Stimulated activated naive CD8-positive, alpha-beta T cell treated with anti-CD3 and anti-CD28 coated beads, Interleukin-15, amount 100 ng/mL, for 72 hours (primary cell): ENCODE results near the gene TECR.
"Not testable (repeated sequence)": the region's sequence is repeated elsewhere in the genome, so short reads cannot be mapped to it uniquely, and the experiment has no call there.

ENCODE experiments used
- ATAC-seq: fragments of 150-1000 bp; cut with Tn5 transposase; 2 replicates; pipeline ENCODE4 v1.10.0; 2021; ENCODE audit warnings: mild to moderate bottlenecking, moderate library complexity
- DNase-seq, 2 donors: peaks; one replicate each; pipeline ENCODE4 v3.0.0; 2021 to 2022
- H3K27ac Mint-ChIP-seq, 2 donors: one replicate each; pipeline ENCODE4 v1.8.0; 2022; ENCODE audit warnings: mild to moderate bottlenecking in 2 of 2, mixed read lengths in 2 of 2, moderate library complexity in 2 of 2
- H3K27me3 Mint-ChIP-seq: one replicate; pipeline ENCODE4 v1.8.0; 2022; ENCODE audit warnings: mixed read lengths
- H3K4me1 Mint-ChIP-seq: one replicate; pipeline ENCODE4 v1.8.0; 2022; ENCODE audit warnings: mild to moderate bottlenecking, mixed read lengths
- H3K4me3 Mint-ChIP-seq, 2 donors: one replicate each; pipeline ENCODE4 v1.8.0; 2022; ENCODE audit warnings: mild to moderate bottlenecking in 2 of 2, mixed read lengths in 2 of 2, moderate library complexity in 1 of 2
- H3K9me3 Mint-ChIP-seq, 2 donors: one replicate each; pipeline ENCODE4 v1.8.0; 2022; ENCODE audit warnings: mixed read lengths in 2 of 2

The TECR gene

DNA sequence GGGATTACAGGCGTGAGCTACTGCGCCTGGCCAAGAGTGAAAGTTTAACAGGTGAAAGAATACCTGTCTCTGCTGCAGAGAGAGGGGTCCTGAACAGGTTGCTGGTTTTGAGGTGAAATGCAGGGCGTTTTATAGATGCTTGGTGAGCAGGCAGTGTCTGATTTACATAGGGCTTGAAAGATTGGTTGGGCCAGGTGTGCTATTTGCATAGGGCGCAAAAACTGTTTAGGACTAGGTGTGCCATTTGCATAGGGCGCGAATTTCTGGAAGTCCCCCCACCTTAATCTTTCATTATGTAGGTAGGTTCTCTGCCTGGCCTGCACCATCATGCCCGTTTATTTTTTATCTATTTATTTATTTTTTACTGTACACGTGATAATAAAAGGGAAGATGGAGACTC is 47.0 kb downstream of the TECR start:
- ATAC-seq, result no peak
- no peaks in the 10 kb centered on the region for H3K9me3 Mint-ChIP-seq
- H3K4me3 Mint-ChIP-seq, result no peak overlapping the region
- no peak overlapping the region for H3K27ac Mint-ChIP-seq
- peaks cover 26% of the 10 kb centered on the region for H3K4me1 Mint-ChIP-seq
- no peak for DNase-seq
- no peaks in the 10 kb centered on the region for H3K27me3 Mint-ChIP-seq

- H3K27me3 Mint-ChIP-seq, result no peaks in the 10 kb centered on the region
- H3K4me1 Mint-ChIP-seq, result peaks cover 21% of the 10 kb centered on the region
These were observed 47.9 kb downstream of the TECR start for GRCh38 chr19:14577264-14577663.

DNA sequence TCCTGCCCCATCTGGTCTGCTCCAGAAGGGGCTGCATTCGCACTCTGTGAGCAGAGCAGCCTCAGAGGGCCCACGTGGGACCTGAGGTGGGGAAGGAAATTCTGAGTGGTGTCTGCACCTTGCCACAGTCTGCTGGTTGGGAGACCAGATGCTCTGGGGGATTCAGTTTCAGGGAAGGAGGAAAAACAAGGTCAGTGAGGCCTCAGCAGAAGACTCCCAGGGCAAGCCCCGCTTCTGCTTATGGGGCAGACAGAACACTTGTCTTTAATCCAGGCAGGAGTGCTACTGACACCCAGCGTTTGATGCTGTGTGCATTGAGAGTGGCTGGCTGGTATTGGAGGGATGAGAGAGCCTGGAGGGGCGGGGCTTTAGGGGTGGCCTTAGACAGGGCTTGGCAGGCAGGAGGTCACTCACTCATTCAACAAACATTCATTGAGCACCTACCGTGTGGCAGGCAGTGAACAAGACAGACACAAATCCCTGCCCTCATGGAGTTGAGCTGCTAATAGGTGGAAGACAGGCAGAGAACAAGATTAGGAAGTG is 48.6 kb downstream of the TECR start:
- H3K4me3 Mint-ChIP-seq, result peak overlapping the region in 1 of 2 donors; percentile 2
- H3K27me3 Mint-ChIP-seq, result no peaks in the 10 kb centered on the region
- peak overlapping the region in 1 of 2 donors; percentile 79 for H3K27ac Mint-ChIP-seq
- peaks cover 21% of the 10 kb centered on the region for H3K4me1 Mint-ChIP-seq
- ATAC-seq (peak; percentile 21), DNase-seq (no peak)
- no peaks in the 10 kb centered on the region for H3K9me3 Mint-ChIP-seq

More at GRCh38 chr19:14577264-14577663, 47.9 kb downstream of the TECR start:
- DNase-seq (no peak), ATAC-seq (no peak)
- Mint-ChIP-seq H3K4me3 (no peak overlapping the region), H3K9me3 (no peaks in the 10 kb centered on the region), H3K27ac (no peak overlapping the region)

DNA sequence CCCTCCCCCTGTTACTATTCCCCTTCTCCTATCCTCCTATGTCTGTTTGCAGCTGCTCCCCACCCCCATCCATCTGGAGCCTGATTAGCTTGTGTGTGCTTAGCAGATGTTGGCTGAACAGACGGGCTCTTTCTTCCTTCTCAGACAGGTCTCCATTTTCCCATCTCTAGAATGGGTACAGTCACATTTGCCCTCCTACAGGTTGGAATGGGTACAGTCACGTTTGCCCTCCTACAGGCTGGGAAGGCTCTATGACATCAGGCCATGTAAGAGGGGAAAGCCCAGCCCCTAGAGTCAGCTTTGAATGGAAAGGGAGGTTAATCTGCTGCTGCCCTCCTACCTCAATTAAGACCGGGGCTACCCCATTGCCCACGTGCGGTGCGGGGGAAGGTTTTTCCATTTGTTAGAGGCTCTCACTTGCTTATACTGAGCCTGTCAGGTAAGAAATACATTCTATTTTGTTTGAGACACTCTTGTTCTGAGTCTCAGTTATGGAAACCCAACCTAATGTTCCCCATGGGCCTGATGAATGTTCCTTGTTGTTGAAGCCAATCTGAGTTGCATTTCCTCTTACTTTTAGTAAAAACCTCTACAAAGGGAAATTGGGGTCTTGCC is 51.3 kb downstream of the TECR start:
- ATAC-seq (peak; percentile 12), DNase-seq (peak in 1 of 2 donors; percentile 59)
- no peak overlapping the region for H3K4me3 Mint-ChIP-seq
- H3K27me3 Mint-ChIP-seq, result peaks cover 10% of the 10 kb centered on the region
- H3K9me3 Mint-ChIP-seq, result no peaks in the 10 kb centered on the region
- H3K27ac Mint-ChIP-seq, result peak overlapping the region; percentile 3 to 59
- peaks cover 13% of the 10 kb centered on the region for H3K4me1 Mint-ChIP-seq

- H3K4me1 Mint-ChIP-seq, result peaks cover 9% of the 10 kb centered on the region
- H3K27me3 Mint-ChIP-seq, result peaks cover 20% of the 10 kb centered on the region
- H3K27ac Mint-ChIP-seq, result peak within 1 kb of the TSS in 1 of 2 donors; percentile 91
- H3K4me3 Mint-ChIP-seq, result peak within 1 kb of the TSS in 1 of 2 donors; percentile 0
- ATAC-seq (no peak), DNase-seq (no peak)
- no peaks in the 10 kb centered on the region for H3K9me3 Mint-ChIP-seq
These were observed 53.5 kb downstream of the TECR start, which contains the start of gene CLEC17A for GRCh38 chr19:14582894-14583340. Gene CLEC17A, plus strand, starts transcription at chr19:14583084. Its CDS starts 77 bp downstream, at chr19:14583161.

- not testable (repeated sequence) for H3K4me3 Mint-ChIP-seq, H3K9me3 Mint-ChIP-seq, ATAC-seq, H3K27ac Mint-ChIP-seq, H3K4me1 Mint-ChIP-seq, DNase-seq
- H3K27me3 Mint-ChIP-seq, result peaks cover 21% of the 10 kb centered on the region
These were observed 55.0 kb downstream of the TECR start for GRCh38 chr19:14584372-14584771.

DNA sequence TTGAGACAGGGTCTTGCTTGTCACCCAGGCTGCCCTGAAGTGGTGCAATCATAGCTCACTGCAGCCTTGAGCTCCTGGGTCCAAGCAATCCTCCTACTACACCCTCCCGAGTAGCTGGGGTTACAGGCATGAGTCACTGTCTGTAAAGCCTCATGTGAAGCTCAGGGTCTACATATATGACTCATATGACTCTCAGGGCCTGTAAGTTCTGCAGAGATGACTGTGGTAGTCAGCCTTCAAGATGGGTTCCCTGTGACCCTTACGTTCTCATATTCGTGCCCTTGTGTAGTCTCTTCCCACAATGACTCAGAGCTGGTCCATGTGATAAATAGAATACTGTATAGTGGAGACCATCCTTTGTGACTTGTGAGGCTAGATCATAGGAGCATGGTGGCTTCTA is 55.8 kb downstream of the TECR start:
- H3K9me3 Mint-ChIP-seq, H3K4me1 Mint-ChIP-seq: not testable (repeated sequence)
- DNase-seq (peak; percentile 59 to 82), ATAC-seq (peak; percentile 97)
- Mint-ChIP-seq H3K27me3 (peaks cover 21% of the 10 kb centered on the region), H3K4me3 (peak overlapping the region in 1 of 2 donors; percentile 4), H3K27ac (peak overlapping the region in 1 of 2 donors; percentile 82)

DNA sequence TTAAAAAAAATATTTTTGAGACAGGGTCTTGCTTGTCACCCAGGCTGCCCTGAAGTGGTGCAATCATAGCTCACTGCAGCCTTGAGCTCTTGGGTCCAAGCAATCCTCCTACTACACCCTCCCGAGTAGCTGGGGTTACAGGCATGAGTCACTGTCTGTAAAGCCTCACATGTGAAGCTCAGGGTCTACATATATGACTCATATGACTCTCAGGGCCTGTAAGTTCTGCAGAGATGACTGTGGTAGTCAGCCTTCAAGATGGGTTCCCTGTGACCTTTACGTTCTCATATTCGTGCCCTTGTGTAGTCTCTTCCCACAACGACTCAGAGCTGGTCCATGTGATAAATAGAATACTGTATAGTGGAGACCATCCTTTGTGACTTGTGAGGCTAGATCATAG is 60.0 kb downstream of the TECR start:
- H3K9me3 Mint-ChIP-seq, H3K27ac Mint-ChIP-seq, H3K4me3 Mint-ChIP-seq, H3K4me1 Mint-ChIP-seq: not testable (repeated sequence)
- peak; percentile 39 to 66 for DNase-seq
- peak; percentile 77 for ATAC-seq
- H3K27me3 Mint-ChIP-seq, result peaks cover 23% of the 10 kb centered on the region

- H3K27me3 Mint-ChIP-seq, result peaks cover 14% of the 10 kb centered on the region
- no peak for ATAC-seq
- no peak overlapping the region for H3K27ac Mint-ChIP-seq
These were observed 66.2 kb downstream of the TECR start for GRCh38 chr19:14595558-14595957.

DNA sequence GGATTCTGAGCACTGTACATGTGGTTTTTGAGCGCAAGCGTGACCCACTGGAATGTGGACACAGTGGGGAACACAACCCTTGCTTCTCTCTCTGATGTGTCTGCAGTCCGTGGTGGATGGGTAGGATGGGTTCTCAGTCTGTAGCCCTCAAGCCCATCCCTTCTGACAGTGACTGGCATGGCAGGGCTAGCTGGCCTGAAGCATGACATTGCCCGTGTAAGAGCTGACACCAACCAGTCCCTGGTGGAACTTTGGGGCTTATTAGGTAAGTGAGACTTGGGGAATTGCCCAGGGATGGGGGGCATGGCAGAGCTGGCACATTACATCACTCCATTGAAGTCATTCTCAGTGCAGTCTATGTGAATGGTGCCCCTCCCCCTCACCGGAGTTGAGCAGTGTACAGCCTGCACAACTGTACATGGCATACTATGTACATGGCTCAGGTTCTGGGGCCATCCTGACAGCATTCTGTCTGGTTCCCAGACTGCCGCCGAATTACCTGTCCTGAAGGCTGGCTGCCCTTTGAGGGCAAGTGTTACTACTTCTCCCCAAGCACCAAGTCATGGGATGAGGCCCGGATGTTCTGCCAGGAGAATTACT is 70.3 kb downstream of the TECR start:
- DNase-seq, result no peak
- peaks cover 9% of the 10 kb centered on the region for H3K4me1 Mint-ChIP-seq
- H3K27ac Mint-ChIP-seq, result no peak overlapping the region
- ATAC-seq, result no peak
- peaks cover under 1% of the 10 kb centered on the region for H3K27me3 Mint-ChIP-seq
- H3K9me3 Mint-ChIP-seq, result peaks cover 9 to 26% of the 10 kb centered on the region in 2 donors
- H3K4me3 Mint-ChIP-seq, result no peak overlapping the region

More at GRCh38 chr19:14595558-14595957, 66.2 kb downstream of the TECR start:
- no peaks in the 10 kb centered on the region for H3K4me1 Mint-ChIP-seq
- H3K4me3 Mint-ChIP-seq, result no peak overlapping the region
- no peak for DNase-seq
- peaks cover 9 to 11% of the 10 kb centered on the region in 2 donors for H3K9me3 Mint-ChIP-seq

DNA sequence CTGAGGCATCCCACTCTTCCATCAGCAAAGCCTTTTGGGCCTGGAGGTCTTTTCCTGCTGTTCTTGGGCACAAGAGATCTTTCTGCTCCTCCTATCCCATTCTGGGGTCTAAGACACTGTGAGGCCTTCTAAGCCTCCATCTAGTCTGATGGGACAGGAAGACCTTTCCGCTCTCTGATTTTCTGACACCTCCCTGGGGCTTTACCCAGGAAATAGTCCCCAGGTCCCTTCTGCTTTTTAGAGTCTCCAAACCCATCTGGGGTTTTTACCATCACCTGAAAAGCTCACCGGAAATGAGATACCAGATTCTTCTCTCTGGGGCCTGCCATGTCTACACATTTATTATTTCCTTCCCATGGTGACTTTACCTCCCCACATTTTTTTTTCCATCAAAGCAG is 74.6 kb downstream of the TECR start:
- peaks cover 9% of the 10 kb centered on the region for H3K4me1 Mint-ChIP-seq
- peaks cover 0 to 14% of the 10 kb centered on the region in 2 donors for H3K9me3 Mint-ChIP-seq
- DNase-seq, result peak in 1 of 2 donors; percentile 41
- peak overlapping the region; percentile 19 to 68 for H3K4me3 Mint-ChIP-seq
- ATAC-seq, result peak; percentile 90
- peak overlapping the region in 1 of 2 donors; percentile 80 for H3K27ac Mint-ChIP-seq
- no peaks in the 10 kb centered on the region for H3K27me3 Mint-ChIP-seq

GRCh38 chr19:14606627-14607026 is 77.2 kb downstream of the TECR start:
- H3K4me3 Mint-ChIP-seq, result no peak overlapping the region
- peaks cover 0 to 14% of the 10 kb centered on the region in 2 donors for H3K9me3 Mint-ChIP-seq

GRCh38 chr19:14611051-14611450 is 81.7 kb downstream of the TECR start:
- no peak for ATAC-seq
- Mint-ChIP-seq H3K4me3 (no peak overlapping the region), H3K4me1 (peaks cover 5% of the 10 kb centered on the region), H3K27me3 (peaks cover under 1% of the 10 kb centered on the region), H3K9me3 (peaks cover 0 to under 1% of the 10 kb centered on the region in 2 donors), H3K27ac (peak overlapping the region in 1 of 2 donors; percentile 34)
- no peak for DNase-seq

More at GRCh38 chr19:14606627-14607026, 77.2 kb downstream of the TECR start:
- DNase-seq, result no peak
- H3K27ac Mint-ChIP-seq, result no peak overlapping the region
- peaks cover 9% of the 10 kb centered on the region for H3K4me1 Mint-ChIP-seq
- no peaks in the 10 kb centered on the region for H3K27me3 Mint-ChIP-seq
- ATAC-seq, result no peak

DNA sequence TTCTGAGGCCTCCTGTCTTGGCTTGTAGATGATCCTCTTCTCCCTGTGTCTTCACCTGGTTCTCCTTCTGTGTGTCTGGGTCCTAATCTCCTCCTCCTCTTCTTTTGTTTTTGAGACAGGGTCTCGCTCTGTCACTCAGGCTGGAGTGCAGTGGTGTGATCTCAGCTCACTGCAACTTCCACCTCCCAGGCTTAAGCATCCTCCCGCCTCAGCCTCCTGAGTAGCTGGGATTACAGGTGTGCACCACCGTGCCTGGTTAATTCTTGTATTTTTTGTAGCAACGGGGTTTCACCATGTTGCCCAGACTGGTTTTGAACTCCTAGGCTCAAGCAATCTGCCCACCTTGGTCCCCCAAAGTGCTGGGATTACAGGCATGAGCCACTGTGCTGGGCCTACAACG is 82.8 kb downstream of the TECR start:
- not testable (repeated sequence) for DNase-seq, H3K27ac Mint-ChIP-seq, H3K9me3 Mint-ChIP-seq, ATAC-seq, H3K4me3 Mint-ChIP-seq, H3K4me1 Mint-ChIP-seq, H3K27me3 Mint-ChIP-seq

DNA sequence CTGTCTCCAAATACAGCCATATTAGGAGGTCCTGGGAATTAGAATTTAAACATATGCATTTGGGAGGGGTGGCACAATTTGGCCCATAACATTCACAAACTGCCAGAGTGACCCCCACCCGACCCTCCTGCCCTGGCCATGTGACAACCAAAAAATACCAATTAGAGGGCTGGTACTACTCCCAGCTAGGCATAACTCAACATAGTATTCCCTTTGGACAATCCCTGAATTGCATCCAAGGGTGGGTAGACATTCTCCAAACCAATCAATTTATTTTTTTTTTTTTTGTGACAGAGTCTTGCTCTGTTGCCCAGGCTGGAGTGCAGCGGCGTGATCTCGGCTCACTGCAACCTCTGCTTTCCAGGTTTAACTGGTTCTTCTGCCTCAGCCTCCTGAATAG is 83.3 kb downstream of the TECR start:
- no peak overlapping the region for H3K27ac Mint-ChIP-seq
- H3K4me1 Mint-ChIP-seq, result peaks cover 5% of the 10 kb centered on the region
- H3K9me3 Mint-ChIP-seq, result peaks cover 0 to 6% of the 10 kb centered on the region in 2 donors
- H3K4me3 Mint-ChIP-seq, result no peak overlapping the region
- ATAC-seq, result no peak
- DNase-seq, result no peak
- peaks cover 8% of the 10 kb centered on the region for H3K27me3 Mint-ChIP-seq
